CD14-positive monocyte (primary cell): ENCODE measurements around the gene KSR1. TPM values are rescaled to one million over a fixed set of nuclear protein-coding genes. Genes with fewer than 3 reads are reported as not detected.

Experiments
- DNase-seq, 3 donors: peaks; one replicate each; pipeline ENCODE4 v3.0.0-alpha.2; 2011 to 2022
- H2AFZ ChIP-seq: 2 replicates; pipeline ENCODE4 v1.6.0; 2012; ENCODE audit warnings: mild to moderate bottlenecking, low read depth, low read length, inconsistent platforms; ENCODE audit not compliant: insufficient read depth, poor library complexity, severe bottlenecking
- H3K27ac ChIP-seq, 2 donors: 1 replicate in 1 of 2; 2 replicates in 1 of 2; pipeline ENCODE4 v1.5.1; 2012 to 2013; ENCODE audit warnings: low read length in 2 of 2, control low read depth in 1 of 2, inconsistent platforms in 1 of 2, low read depth in 1 of 2, mild to moderate bottlenecking in 1 of 2
- H3K27me3 ChIP-seq, 2 donors: one replicate each; pipeline versions ENCODE4 v1.6.0 to v1.6.1; 2011 to 2013; ENCODE audit warnings: low read length in 2 of 2; ENCODE audit not compliant: control insufficient read depth in 2 of 2, insufficient read depth in 2 of 2
- H3K36me3 ChIP-seq, 2 donors: replicated peaks in 1 of 2; 1 replicate in 1 of 2; 2 replicates in 1 of 2; pipeline versions ENCODE4 v1.5.1 to v1.6.1; 2012 to 2013; ENCODE audit warnings: low read length in 2 of 2, control low read depth in 1 of 2, inconsistent platforms in 1 of 2, mild to moderate bottlenecking in 1 of 2; ENCODE audit not compliant: insufficient read depth in 2 of 2, control insufficient read depth in 1 of 2
- H3K4me1 ChIP-seq, 2 donors: 1 replicate in 1 of 2; 2 replicates in 1 of 2; pipeline versions ENCODE4 v1.5.1 to v1.6.1; 2012 to 2013; ENCODE audit warnings: low read length in 2 of 2, control low read depth in 1 of 2, inconsistent platforms in 1 of 2, mild to moderate bottlenecking in 1 of 2, moderate library complexity in 1 of 2; ENCODE audit not compliant: insufficient read depth in 2 of 2, control insufficient read depth in 1 of 2
- H3K4me2 ChIP-seq: replicated peaks from 2 replicates; pipeline ENCODE3; 2012; ENCODE audit warnings: low read length, moderate library complexity, mild to moderate bottlenecking; ENCODE audit not compliant: poor library complexity, severe bottlenecking; ENCODE audit errors: extremely low read depth
- H3K4me3 ChIP-seq, 3 experiments: fragments of 200-600 bp in 1 of 3; sonication (generic) in 1 of 3; replicated peaks in 1 of 3; 1 replicate in 2 of 3; 2 replicates in 1 of 3; pipeline ENCODE4 v1.5.1; 2011 to 2013; ENCODE audit warnings: low read length in 3 of 3, mild to moderate bottlenecking in 3 of 3, control low read depth in 2 of 3, low read depth in 2 of 3, inconsistent platforms in 1 of 3, moderate library complexity in 1 of 3
- H3K79me2 ChIP-seq: 2 replicates; pipeline ENCODE4 v1.6.0; 2012; ENCODE audit warnings: mild to moderate bottlenecking, control low read depth, inconsistent platforms, low read length, moderate library complexity; ENCODE audit not compliant: insufficient read depth
- H3K9ac ChIP-seq: 2 replicates; pipeline ENCODE4 v1.6.0; 2017; ENCODE audit warnings: low read length, mild to moderate bottlenecking; ENCODE audit not compliant: insufficient read depth, poor library complexity, severe bottlenecking
- H3K9me3 ChIP-seq, 2 donors: replicated peaks in 1 of 2; 1 replicate in 1 of 2; 2 replicates in 1 of 2; pipeline versions ENCODE4 v1.5.1 to v1.6.1; 2012 to 2013; ENCODE audit warnings: low read length in 2 of 2, control low read depth in 1 of 2; ENCODE audit not compliant: control insufficient read depth in 1 of 2, insufficient read depth in 1 of 2
- H4K20me1 ChIP-seq: 2 replicates; pipeline ENCODE4 v1.6.0; 2012; ENCODE audit warnings: mild to moderate bottlenecking, low read length, control low read depth, moderate library complexity; ENCODE audit not compliant: insufficient read depth
- H3K27ac Mint-ChIP-seq, 7 donors: one replicate each; pipeline ENCODE4 v1.8.0; 2020; ENCODE audit warnings: mild to moderate bottlenecking in 7 of 7, mixed read lengths in 7 of 7, moderate library complexity in 6 of 7, inconsistent platforms in 2 of 7
- H3K27me3 Mint-ChIP-seq, 3 donors: one replicate each; pipeline ENCODE4 v1.8.0; 2021 to 2022; ENCODE audit warnings: low read depth in 3 of 3, mild to moderate bottlenecking in 3 of 3, mixed read lengths in 3 of 3, moderate library complexity in 3 of 3, inconsistent platforms in 1 of 3
- H3K36me3 Mint-ChIP-seq, 2 donors: one replicate each; pipeline ENCODE4 v1.8.0; 2020; ENCODE audit warnings: mixed read lengths in 2 of 2, inconsistent platforms in 1 of 2, mild to moderate bottlenecking in 1 of 2
- H3K4me1 Mint-ChIP-seq: one replicate; pipeline ENCODE4 v1.8.0; 2020; ENCODE audit warnings: mild to moderate bottlenecking, mixed read lengths
- H3K4me3 Mint-ChIP-seq, 2 donors: one replicate each; pipeline ENCODE4 v1.8.0; 2020; ENCODE audit warnings: mild to moderate bottlenecking in 2 of 2, mixed read lengths in 2 of 2, moderate library complexity in 1 of 2
- H3K9me3 Mint-ChIP-seq, 7 donors: one replicate each; pipeline ENCODE4 v1.8.0; 2020 to 2022; ENCODE audit warnings: mixed read lengths in 7 of 7, mild to moderate bottlenecking in 6 of 7, moderate library complexity in 6 of 7, inconsistent platforms in 2 of 7
- CTCF ChIP-seq: fragments of 200-600 bp; IDR thresholded peaks from one replicate; pipeline ENCODE4 v1.8.0; 2022; ENCODE audit warnings: antibody characterized with exemption, mild to moderate bottlenecking
- WGBS: methylation state at CpG from one replicate; pipeline ENCODE4 v1.1.5; 2013; ENCODE audit warnings: missing lambda C conversion rate; ENCODE audit not compliant: insufficient coverage; 5-methylcytosine and 5-hydroxymethylcytosine counted together
- intact Hi-C, 2 donors: fragments of 100-400 bp; cut with micrococcal nuclease; formaldehyde crosslinking; loops; one replicate each; pipeline versions ENCODE4 v1.15.0 to v1.15.1; 2023
- polyA plus RNA-seq, 3 donors: library from polyadenylated mRNA; depleted of rRNA in 1 of 3; unstranded in 2 of 3; stranded (reverse) in 1 of 3; fragments of 300-500 nt in 2 of 3; fragments of >200 nt in 1 of 3; fragmentation: Illumina TruSeq in 2 of 3; gene quantifications; 1 replicate in 2 of 3; 2 replicates in 1 of 3; pipeline ENCODE4 v1.2.3, GENCODE V29; 2012 to 2021

KSR1 gene
- polyA plus RNA-seq, 3 donors, result 1.2 to 111 (median 4.2) TPM

DNA sequence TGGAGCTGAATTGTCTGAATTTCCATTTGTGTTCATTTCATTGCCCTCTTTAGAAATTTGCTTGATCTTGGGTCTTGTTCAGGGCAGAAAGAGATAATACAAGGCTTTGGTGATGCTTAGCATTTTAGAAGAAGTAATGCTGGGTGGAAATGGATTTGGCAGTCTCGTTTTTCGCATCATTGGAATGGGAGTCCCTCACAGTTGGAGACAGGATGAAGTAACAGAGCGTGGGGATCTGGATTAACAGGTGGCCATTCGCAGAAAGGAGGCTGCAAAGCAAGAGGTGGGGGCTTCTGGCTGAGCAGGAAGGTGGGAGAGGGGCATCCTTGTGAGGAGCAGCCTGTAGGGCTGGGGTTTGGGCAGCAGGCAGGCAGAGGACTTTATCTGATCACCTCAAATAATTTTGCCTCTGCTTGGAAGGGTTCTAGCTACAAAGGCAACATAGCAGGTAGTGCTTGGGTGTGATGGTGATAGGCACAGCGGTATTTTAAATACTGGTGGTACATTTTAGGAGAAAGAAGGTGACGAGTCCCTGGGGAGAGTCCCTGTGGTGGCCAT, 17.0 kb downstream of the KSR1 start:
- H3K4me3 ChIP-seq, result peak overlapping the region in 1 of 3 experiments; percentile 47
- peak overlapping the region; percentile 58 for H3K4me2 ChIP-seq
- intact Hi-C loops, result no loop called here

More for the DNA sequence above, 17.0 kb downstream of the KSR1 start:
- peaks cover 63% of the 10 kb centered on the region for H3K4me1 Mint-ChIP-seq
- peak overlapping the region; percentile 89 to 97 (median 93) for H3K27ac Mint-ChIP-seq
- H3K27me3 Mint-ChIP-seq, result peaks cover 0 to 2% (median 2%) of the 10 kb centered on the region in 3 donors
- no peak for DNase-seq
- Histone ChIP-seq H3K4me1 (peaks cover 24 to 48% of the 10 kb centered on the region in 2 donors), H2AFZ (no peak overlapping the region), H3K9me3 (no peaks in the 10 kb centered on the region), H3K36me3 (no peaks in the 10 kb centered on the region), H3K27ac (peak overlapping the region; percentile 72 to 88), H3K9ac (no peak overlapping the region), H3K79me2 (peaks cover 93% of the 10 kb centered on the region), H4K20me1 (peaks cover 86% of the 10 kb centered on the region), H3K27me3 (no peaks in the 10 kb centered on the region)
- 56% methylated on average over 5 of the region's 6 CpGs for WGBS
- H3K4me3 Mint-ChIP-seq, result peak overlapping the region; percentile 68 to 86
- TF ChIP-seq CTCF, result no peak
- H3K9me3 Mint-ChIP-seq, result peaks cover 0 to 1% (median 0%) of the 10 kb centered on the region in 7 donors
- peaks cover 16% of the 10 kb centered on the region in 2 donors for H3K36me3 Mint-ChIP-seq
